Ishikawa (cell line): Measurements from ENCODE around the gene MAG.

Experiments used
- CEBPB ChIP-seq: IDR thresholded peaks from 2 replicates; pipeline ENCODE4 v1.6.1; 2012
- EGR1 ChIP-seq: IDR thresholded peaks from 2 replicates; pipeline ENCODE4 v1.6.1; 2012
- EP300 ChIP-seq: IDR thresholded peaks from 2 replicates; pipeline ENCODE4 v1.6.1; 2012; ENCODE audit warnings: borderline replicate concordance
- FOXM1 ChIP-seq: IDR thresholded peaks from 2 replicates; pipeline ENCODE4 v1.6.1; 2012; ENCODE audit warnings: low read depth, borderline replicate concordance
- NFIC ChIP-seq: IDR thresholded peaks from 2 replicates; pipeline ENCODE4 v1.6.1; 2012
- RAD21 ChIP-seq: IDR thresholded peaks from 2 replicates; pipeline ENCODE4 v1.6.1; 2012; ENCODE audit warnings: low read depth
- REST ChIP-seq: IDR thresholded peaks from 2 replicates; pipeline ENCODE4 v1.6.1; 2012; ENCODE audit warnings: low read depth, mild to moderate bottlenecking
- TAF1 ChIP-seq: IDR thresholded peaks from 2 replicates; pipeline ENCODE4 v1.6.1; 2012; ENCODE audit warnings: low read depth, mild to moderate bottlenecking
- TCF12 ChIP-seq: IDR thresholded peaks from 2 replicates; pipeline ENCODE4 v1.6.1; 2012; ENCODE audit warnings: low read depth
- USF1 ChIP-seq: IDR thresholded peaks from 2 replicates; pipeline ENCODE4 v1.6.1; 2012
- YY1 ChIP-seq: IDR thresholded peaks from 2 replicates; pipeline ENCODE4 v1.6.1; 2012; ENCODE audit warnings: low read depth
- TF ChIP-seq, protein P1 (sequence below): IDR thresholded peaks from 2 replicates; pipeline ENCODE4 v1.6.1; 2012

DNA sequence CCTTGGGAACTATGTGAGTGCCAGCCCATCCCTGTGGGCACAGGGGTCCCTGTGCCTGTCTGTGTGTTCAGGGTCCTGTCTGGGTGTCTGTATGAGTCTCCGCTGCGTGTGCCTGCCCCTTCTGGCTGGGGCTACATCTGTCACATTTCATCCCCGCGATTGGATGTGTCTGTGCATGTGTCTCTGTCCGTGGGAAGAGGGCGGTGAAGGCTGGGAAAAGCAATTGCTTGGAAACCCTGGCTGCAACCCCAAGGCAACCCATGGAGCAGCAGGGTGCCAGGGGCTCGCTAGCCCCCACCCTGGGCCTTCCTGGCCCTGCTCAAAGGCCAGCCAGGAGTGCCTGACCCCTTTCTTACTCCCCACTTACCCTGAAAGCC lies 1.4 kb downstream of the MAG start:
- TF ChIP-seq, protein P1, sequence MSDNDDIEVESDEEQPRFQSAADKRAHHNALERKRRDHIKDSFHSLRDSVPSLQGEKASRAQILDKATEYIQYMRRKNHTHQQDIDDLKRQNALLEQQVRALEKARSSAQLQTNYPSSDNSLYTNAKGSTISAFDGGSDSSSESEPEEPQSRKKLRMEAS = no peak
- no peak for TF ChIP-seq USF1
- TF ChIP-seq EP300 = no peak
- TF ChIP-seq EGR1 = no peak
- TF ChIP-seq CEBPB = no peak
- no peak for TF ChIP-seq RAD21
- TF ChIP-seq YY1 = no peak
- TF ChIP-seq TAF1 = no peak
- TF ChIP-seq FOXM1 = no peak
- no peak for TF ChIP-seq TCF12
- no peak for TF ChIP-seq REST
- TF ChIP-seq NFIC = no peak
